HK-2 (cell line): ENCODE data around the gene SPNS3.

Source experiments
- DNase-seq: peaks from one replicate; pipeline ENCODE4 v3.0.0-alpha.2; 2018; ENCODE audit not compliant: unreplicated experiment

The SPNS3 gene

GRCh38 chr17:4527566-4528125, 93.9 kb downstream of the SPNS3 start:
- no peak for DNase-seq

- no peak for DNase-seq
These were observed 95.9 kb downstream of the SPNS3 start for GRCh38 chr17:4529533-4530152.

GRCh38 chr17:4530799-4531730, 97.3 kb downstream of the SPNS3 start:
- no peak for DNase-seq

GRCh38 chr17:4531988-4532736, 98.4 kb downstream of the SPNS3 start:
- DNase-seq, result no peak

GRCh38 chr17:4532860-4533522, 99.3 kb downstream of the SPNS3 start:
- no peak for DNase-seq

- no peak for DNase-seq
These were observed 100.1 kb downstream of the SPNS3 start for GRCh38 chr17:4533523-4534504.

- DNase-seq, result no peak
These were observed 100.8 kb downstream of the SPNS3 start for GRCh38 chr17:4534515-4534914.

GRCh38 chr17:4534928-4535666, 101.4 kb downstream of the SPNS3 start:
- no peak for DNase-seq

- no peak for DNase-seq
These were observed 102.0 kb downstream of the SPNS3 start for GRCh38 chr17:4535667-4536258.

GRCh38 chr17:4536259-4536741, 102.6 kb downstream of the SPNS3 start:
- DNase-seq, result no peak

GRCh38 chr17:4536742-4537411, 103.1 kb downstream of the SPNS3 start:
- DNase-seq, result no peak
